Lower leg skin (tissue), 3 donors: ENCODE data around the gene CNTN3.

Source experiments
- POLR2A ChIP-seq, 2 donors: fragments of 450-650 bp; IDR thresholded peaks; one replicate each; pipeline ENCODE4 v1.6.1; 2016 to 2017; ENCODE audit warnings: antibody characterized with exemption in 2 of 2, mild to moderate bottlenecking in 1 of 2, moderate library complexity in 1 of 2
- TF ChIP-seq, protein P1 (sequence below), 3 donors: fragments of 450-650 bp; IDR thresholded peaks; one replicate each; pipeline ENCODE4 v1.5.1; 2016; ENCODE audit warnings: antibody characterized with exemption in 3 of 3, mild to moderate bottlenecking in 3 of 3, moderate library complexity in 2 of 3

DNA sequence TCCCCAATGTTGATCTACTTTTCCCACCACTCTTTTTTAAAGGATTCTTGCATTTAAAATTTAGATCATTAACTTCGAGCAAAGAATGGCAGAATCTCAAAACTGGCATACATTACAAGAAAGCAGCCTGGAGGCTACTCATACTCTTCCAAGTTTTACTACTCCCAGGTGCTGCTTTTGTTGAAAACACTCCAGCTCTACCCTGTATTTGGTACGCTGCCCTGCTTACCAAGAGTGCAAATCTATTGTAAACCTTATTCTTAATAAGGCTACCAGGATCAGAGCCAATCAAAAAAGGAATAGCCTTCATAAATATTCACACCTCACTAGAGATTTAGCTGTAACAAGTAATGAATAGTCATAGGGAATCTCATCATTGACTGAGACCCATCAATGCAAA is 11.6 kb upstream of the CNTN3 start:
- TF ChIP-seq, protein P1, sequence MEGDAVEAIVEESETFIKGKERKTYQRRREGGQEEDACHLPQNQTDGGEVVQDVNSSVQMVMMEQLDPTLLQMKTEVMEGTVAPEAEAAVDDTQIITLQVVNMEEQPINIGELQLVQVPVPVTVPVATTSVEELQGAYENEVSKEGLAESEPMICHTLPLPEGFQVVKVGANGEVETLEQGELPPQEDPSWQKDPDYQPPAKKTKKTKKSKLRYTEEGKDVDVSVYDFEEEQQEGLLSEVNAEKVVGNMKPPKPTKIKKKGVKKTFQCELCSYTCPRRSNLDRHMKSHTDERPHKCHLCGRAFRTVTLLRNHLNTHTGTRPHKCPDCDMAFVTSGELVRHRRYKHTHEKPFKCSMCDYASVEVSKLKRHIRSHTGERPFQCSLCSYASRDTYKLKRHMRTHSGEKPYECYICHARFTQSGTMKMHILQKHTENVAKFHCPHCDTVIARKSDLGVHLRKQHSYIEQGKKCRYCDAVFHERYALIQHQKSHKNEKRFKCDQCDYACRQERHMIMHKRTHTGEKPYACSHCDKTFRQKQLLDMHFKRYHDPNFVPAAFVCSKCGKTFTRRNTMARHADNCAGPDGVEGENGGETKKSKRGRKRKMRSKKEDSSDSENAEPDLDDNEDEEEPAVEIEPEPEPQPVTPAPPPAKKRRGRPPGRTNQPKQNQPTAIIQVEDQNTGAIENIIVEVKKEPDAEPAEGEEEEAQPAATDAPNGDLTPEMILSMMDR (IDR thresholded peaks at IDR 0.05): no peak
- TF ChIP-seq POLR2A (IDR thresholded peaks at IDR 0.05): no peak
